Endothelial cell of umbilical vein (primary cell): ENCODE measurements around the gene CHM. TPM values are rescaled to one million over a fixed set of nuclear protein-coding genes. Genes with fewer than 3 reads are reported as not detected.

ENCODE experiments used
- BruUV-seq: library from RNA; stranded (reverse); fragments of 400-500 nt; replicated peaks from 2 replicates; lab custom pipeline; 2021; lab: Mats Ljungman, UMichigan
- CTCF ChIA-PET: fragments of 300-600, 350-600 bp; sonication (Branson Sonifier 250); formaldehyde crosslinking; loops from one replicate; lab custom pipeline; 2021; ENCODE audit warnings: antibody characterized with exemption, inconsistent platforms; lab: Charles Lee
- POLR2A ChIA-PET: fragments of 300-600, 350-600 bp; sonication (Branson Sonifier 250); formaldehyde crosslinking; loops from one replicate; lab custom pipeline; 2021; ENCODE audit warnings: antibody characterized with exemption, inconsistent platforms; lab: Charles Lee
- DNase-seq: peaks from one replicate; pipeline ENCODE4 v3.0.0-alpha.2; 2011; ENCODE audit warnings: low read depth, low spot score
- FAIRE-seq: peaks from 2 replicates; lab custom pipeline; 2011; peaks lifted over from hg19 to GRCh38; lab: Jason Lieb, UNC
- H2AFZ ChIP-seq: 2 replicates; pipeline ENCODE4 v1.6.0; 2012; ENCODE audit warnings: low read depth, low read length, control low read depth, inconsistent platforms
- H3K27ac ChIP-seq: 2 replicates; pipeline ENCODE4 v1.5.1; 2011; ENCODE audit warnings: low read depth, mild to moderate bottlenecking, control low read depth, low read length, moderate library complexity; ENCODE audit not compliant: insufficient read depth
- H3K27me3 ChIP-seq, 2 experiments: 2 replicates each; pipeline versions ENCODE4 v1.6.0 to v1.6.1; 2011; ENCODE audit warnings: low read length in 2 of 2, mixed read lengths in 1 of 2; ENCODE audit not compliant: control insufficient read depth in 2 of 2, insufficient read depth in 2 of 2
- H3K36me3 ChIP-seq, 2 experiments: 2 replicates in 1 of 2; 3 replicates in 1 of 2; pipeline ENCODE4 v1.5.1; 2011; ENCODE audit warnings: low read length in 2 of 2, mild to moderate bottlenecking in 1 of 2, moderate library complexity in 1 of 2; ENCODE audit not compliant: control insufficient read depth in 2 of 2, insufficient read depth in 2 of 2; ENCODE audit errors: extremely low read depth in 1 of 2
- H3K4me1 ChIP-seq: 3 replicates; pipeline ENCODE4 v1.5.1; 2011; ENCODE audit warnings: mild to moderate bottlenecking, low read length; ENCODE audit not compliant: control insufficient read depth, insufficient read depth; ENCODE audit errors: extremely low read depth
- H3K4me2 ChIP-seq: 2 replicates; pipeline ENCODE4 v1.6.1; 2011; ENCODE audit warnings: low read length, control low read depth, mixed read lengths; ENCODE audit not compliant: insufficient read depth
- H3K4me3 ChIP-seq, 3 experiments: fragments of 200-600 bp in 1 of 3; sonication (generic), shearing (Covaris generic) in 1 of 3; replicated peaks in 1 of 3; 2 replicates each; pipeline ENCODE4 v1.5.1; 2011 to 2016; ENCODE audit warnings: control low read depth in 3 of 3, low read length in 3 of 3, mild to moderate bottlenecking in 2 of 3, inconsistent platforms in 1 of 3, low read depth in 1 of 3, moderate library complexity in 1 of 3; ENCODE audit not compliant: insufficient read depth in 1 of 3
- H3K79me2 ChIP-seq: 2 replicates; pipeline ENCODE4 v1.6.0; 2012; ENCODE audit warnings: low read length, inconsistent platforms; ENCODE audit not compliant: control insufficient read depth, insufficient read depth
- H3K9ac ChIP-seq: replicated peaks from 2 replicates; pipeline ENCODE3; 2011; ENCODE audit warnings: low read length, control low read depth; ENCODE audit not compliant: insufficient read depth; ENCODE audit errors: extremely low read depth
- H3K9me1 ChIP-seq: replicated peaks from 3 replicates; pipeline ENCODE4 v1.6.0; 2011; ENCODE audit warnings: mild to moderate bottlenecking, low read length; ENCODE audit not compliant: control insufficient read depth, insufficient read depth; ENCODE audit errors: extremely low read depth
- H3K9me3 ChIP-seq: replicated peaks from 2 replicates; pipeline ENCODE4 v1.5.1; 2012; ENCODE audit warnings: low read length, inconsistent platforms; ENCODE audit not compliant: control insufficient read depth, insufficient read depth
- H4K20me1 ChIP-seq: replicated peaks from 2 replicates; pipeline ENCODE3; 2011; ENCODE audit warnings: mild to moderate bottlenecking, low read length; ENCODE audit not compliant: control insufficient read depth, insufficient read depth; ENCODE audit errors: extremely low read depth
- CTCF ChIP-seq, 2 donors: IDR thresholded peaks; 1 replicate in 1 of 2; 2 replicates in 1 of 2; pipeline ENCODE4 v1.5.1; 2011; ENCODE audit warnings: low read length in 2 of 2, mild to moderate bottlenecking in 2 of 2, moderate library complexity in 2 of 2, control low read depth in 1 of 2, inconsistent platforms in 1 of 2, low read depth in 1 of 2; ENCODE audit not compliant: insufficient read depth in 1 of 2; ENCODE audit errors: extremely low read depth in 1 of 2
- EZH2 ChIP-seq: IDR thresholded peaks from 2 replicates; pipeline ENCODE4 v1.6.1; 2012; ENCODE audit warnings: borderline replicate concordance, low read depth, mild to moderate bottlenecking, moderate library complexity, low read length, inconsistent platforms; ENCODE audit not compliant: severe bottlenecking
- FOS ChIP-seq: IDR thresholded peaks from 2 replicates; pipeline ENCODE4 v1.6.1; 2011; ENCODE audit warnings: mild to moderate bottlenecking, low read length, moderate library complexity, borderline replicate concordance; ENCODE audit not compliant: insufficient read depth
- GATA2 ChIP-seq: IDR thresholded peaks from 2 replicates; pipeline ENCODE4 v1.7.0; 2011; ENCODE audit warnings: low read depth, mild to moderate bottlenecking, moderate library complexity, mixed read lengths, low read length; ENCODE audit not compliant: insufficient read length, insufficient read depth
- JUN ChIP-seq: IDR thresholded peaks from 2 replicates; pipeline ENCODE4 v1.6.1; 2011; ENCODE audit warnings: borderline replicate concordance, low read depth; ENCODE audit not compliant: insufficient read length, insufficient read depth
- MAX ChIP-seq: IDR thresholded peaks from 2 replicates; pipeline ENCODE4 v1.6.1; 2011; ENCODE audit not compliant: insufficient read depth, insufficient read length
- MYC ChIP-seq: IDR thresholded peaks from one replicate; pipeline ENCODE4 v1.6.1; 2011; ENCODE audit warnings: mild to moderate bottlenecking, low read depth, low read length
- POLR2A ChIP-seq: IDR thresholded peaks from 2 replicates; pipeline ENCODE4 v1.6.1; 2012; ENCODE audit warnings: low read depth, mild to moderate bottlenecking, control low read depth, low read length
- POLR2AphosphoS5 ChIP-seq: IDR thresholded peaks from 2 replicates; pipeline ENCODE4 v1.6.1; 2012; ENCODE audit warnings: low read depth, mild to moderate bottlenecking, control low read depth, low read length, moderate library complexity; ENCODE audit not compliant: insufficient read depth
- dilution Hi-C: fragments of 300-500 bp; cut with MboI; formaldehyde crosslinking; loops from one replicate; pipeline ENCODE4 v1.15.0; 2019; ENCODE audit warnings: low sequenced_read_pairs; ENCODE audit not compliant: extremely low pct_ligation_motif_present
- intact Hi-C: fragments of 100-400 bp; cut with micrococcal nuclease; formaldehyde crosslinking; loops from one replicate; pipeline ENCODE4 v1.10.0; 2022
- polyA plus RNA-seq, 4 experiments: library from polyadenylated mRNA; depleted of rRNA in 3 of 4; stranded (reverse) in 3 of 4; unstranded in 1 of 4; fragments of >200 nt; gene quantifications; 2 replicates each; pipeline versions ENCODE4 v1.2.1 to v1.2.3, GENCODE V29; 2011 to 2012; ENCODE audit warnings: missing spikeins in 1 of 4
- total RNA-seq: library from RNA; stranded (reverse); gene quantifications from 2 replicates; pipeline ENCODE4 v1.2.3, GENCODE V29; 2021

The CHM gene
- total and polyA plus RNA-seq, 2 donors (not counting 3 experiments of a cell fraction or from before 2014, with no cell fraction given): 10.5 to 18.4 TPM

- dilution Hi-C loops: no loop called here
Measured at GRCh38 chrX:85914431-85914830, 132.9 kb downstream of the CHM start.

More at GRCh38 chrX:85914431-85914830, 132.9 kb downstream of the CHM start:
- Histone ChIP-seq H3K9ac (no peak overlapping the region), H3K27ac (no peak overlapping the region), H3K27me3 (no peaks in the 10 kb centered on the region), H3K4me1 (no peaks in the 10 kb centered on the region), H3K4me3 (no peak overlapping the region), H2AFZ (no peak overlapping the region), H3K9me1 (no peaks in the 10 kb centered on the region), H3K9me3 (no peaks in the 10 kb centered on the region), H3K4me2 (no peak overlapping the region), H3K36me3 (no peaks in the 10 kb centered on the region), H4K20me1 (no peaks in the 10 kb centered on the region), H3K79me2 (peaks cover 3% of the 10 kb centered on the region)
- ChIA-PET CTCF (no interaction called here), POLR2A (no interaction called here)
- BruUV-seq: no TSS peak
- DNase-seq: no peak
- no peak for FAIRE-seq
- no peak for TF ChIP-seq CTCF (IDR thresholded peaks at IDR 0.05; ENCODE audit: extremely low read depth in 1 of 2, insufficient read depth in 1 of 2, low read depth in 1 of 2, low read length in 2 of 2)
- no peak for TF ChIP-seq FOS
- no peak for TF ChIP-seq MYC
- TF ChIP-seq MAX: no peak
- no peak for TF ChIP-seq GATA2
- no peak for TF ChIP-seq POLR2A
- no peak for TF ChIP-seq POLR2AphosphoS5
- no peak for TF ChIP-seq EZH2
- TF ChIP-seq JUN: no peak
- intact Hi-C loops: no loop called here
